B cell (primary cell): ENCODE results near the gene MRPS26. TPM values are rescaled to one million over a fixed set of nuclear protein-coding genes. Genes with fewer than 3 reads are reported as not detected.

Experiments used
- ATAC-seq: fragments of 200-7000 bp; cut with Tn5 transposase; one replicate; pipeline ENCODE4 v1.10.0; 2021; ENCODE audit warnings: low read depth, mild to moderate bottlenecking, moderate number of reproducible peaks, moderate library complexity
- CTCF ChIA-PET: fragments of 350-600 bp; sonication (Branson Sonifier 250); formaldehyde crosslinking; loops from one replicate; lab custom pipeline; 2021; ENCODE audit warnings: antibody characterized with exemption, inconsistent platforms; lab: Charles Lee
- POLR2A ChIA-PET: fragments of 350-600 bp; sonication (Branson Sonifier 250); formaldehyde crosslinking; loops from one replicate; lab custom pipeline; 2021; ENCODE audit warnings: antibody characterized with exemption; lab: Charles Lee
- DNase-seq: peaks from one replicate; pipeline ENCODE4 v3.0.0; 2013
- H2AFZ ChIP-seq: 2 replicates; pipeline ENCODE4 v1.6.1; 2012; ENCODE audit warnings: mild to moderate bottlenecking, low read depth, low read length; ENCODE audit not compliant: insufficient read depth, poor library complexity, severe bottlenecking
- H3K27ac ChIP-seq, 2 donors: 1 replicate in 1 of 2; 2 replicates in 1 of 2; pipeline ENCODE4 v1.5.1; 2012 to 2013; ENCODE audit warnings: low read length in 2 of 2, mild to moderate bottlenecking in 2 of 2, moderate library complexity in 1 of 2
- H3K27me3 ChIP-seq, 4 experiments: fragments of 200-600 bp in 1 of 4; sonication (generic) in 1 of 4; replicated peaks in 1 of 4; 1 replicate in 2 of 4; 2 replicates in 2 of 4; pipeline versions ENCODE4 v1.6.1 to v1.7.0; 2013 to 2016; ENCODE audit warnings: low read length in 3 of 4, mild to moderate bottlenecking in 2 of 4, mixed read lengths in 1 of 4, moderate library complexity in 1 of 4; ENCODE audit not compliant: insufficient read depth in 4 of 4, control insufficient read depth in 3 of 4; ENCODE audit errors: control extremely low read depth in 1 of 4
- H3K36me3 ChIP-seq, 2 experiments: replicated peaks in 1 of 2; 1 replicate in 1 of 2; 2 replicates in 1 of 2; pipeline versions ENCODE4 v1.6.1 to v1.7.1; 2013; ENCODE audit warnings: low read length in 1 of 2; ENCODE audit not compliant: insufficient read depth in 2 of 2, control insufficient read depth in 1 of 2; ENCODE audit errors: control extremely low read depth in 1 of 2, extremely low read depth in 1 of 2
- H3K4me1 ChIP-seq, 2 donors: fragments of 200-600 bp in 1 of 2; sonication (generic) in 1 of 2; 1 replicate in 1 of 2; 2 replicates in 1 of 2; pipeline versions ENCODE4 v1.5.1 to v1.6.1; 2013 to 2017; ENCODE audit warnings: low read length in 2 of 2; ENCODE audit not compliant: control insufficient read depth in 2 of 2, insufficient read depth in 2 of 2
- H3K4me2 ChIP-seq: replicated peaks from 2 replicates; pipeline ENCODE3; 2012; ENCODE audit warnings: mild to moderate bottlenecking, low read depth, low read length; ENCODE audit not compliant: poor library complexity, severe bottlenecking
- H3K4me3 ChIP-seq, 5 experiments: fragments of 200-600 bp in 1 of 5; sonication (generic) in 1 of 5; 1 replicate in 3 of 5; 2 replicates in 2 of 5; pipeline versions ENCODE4 v1.5.1 to v1.7.0; 2011 to 2016; ENCODE audit warnings: low read length in 4 of 5, mild to moderate bottlenecking in 4 of 5, low read depth in 2 of 5, control low read depth in 1 of 5, moderate library complexity in 1 of 5; ENCODE audit not compliant: insufficient read depth in 1 of 5; ENCODE audit errors: control extremely low read depth in 1 of 5, extremely low read depth in 1 of 5
- H3K79me2 ChIP-seq: fragments of 200-600 bp; sonication (generic); one replicate; pipeline ENCODE4 v1.6.0; 2016; ENCODE audit warnings: low read length; ENCODE audit not compliant: control insufficient read depth, insufficient read depth
- H3K9ac ChIP-seq: fragments of 200-600 bp; sonication (generic); 2 replicates; pipeline ENCODE4 v1.6.1; 2017; ENCODE audit warnings: mild to moderate bottlenecking, low read length, moderate library complexity
- H3K9me3 ChIP-seq, 3 donors: one replicate each; pipeline versions ENCODE4 v1.6.1 to v1.7.1; 2013; ENCODE audit warnings: low read length in 2 of 3; ENCODE audit not compliant: control insufficient read depth in 2 of 3, insufficient read depth in 1 of 3; ENCODE audit errors: control extremely low read depth in 1 of 3
- H4K20me1 ChIP-seq: 2 replicates; pipeline ENCODE4 v1.6.0; 2012; ENCODE audit warnings: mild to moderate bottlenecking, low read length; ENCODE audit not compliant: insufficient read depth, control insufficient read depth, poor library complexity, severe bottlenecking
- H3K27ac Mint-ChIP-seq: one replicate; pipeline ENCODE4 v1.8.0; 2021; ENCODE audit warnings: mixed read lengths
- H3K27me3 Mint-ChIP-seq: one replicate; pipeline ENCODE4 v1.8.0; 2021; ENCODE audit warnings: mixed read lengths
- H3K4me1 Mint-ChIP-seq: one replicate; pipeline ENCODE4 v1.8.0; 2021; ENCODE audit warnings: mixed read lengths
- H3K4me3 Mint-ChIP-seq: one replicate; pipeline ENCODE4 v1.8.0; 2021; ENCODE audit warnings: mixed read lengths
- H3K9me3 Mint-ChIP-seq: one replicate; pipeline ENCODE4 v1.8.0; 2022; ENCODE audit warnings: mixed read lengths; ENCODE audit not compliant: insufficient read depth
- CTCF ChIP-seq: fragments of 200-600 bp; IDR thresholded peaks from one replicate; pipeline ENCODE4 v1.8.0; 2022; ENCODE audit warnings: antibody characterized with exemption, mild to moderate bottlenecking
- EZH2 ChIP-seq: IDR thresholded peaks from 2 replicates; pipeline ENCODE4 v1.6.1; 2012; ENCODE audit warnings: borderline replicate concordance, low read depth, mild to moderate bottlenecking, moderate library complexity, low read length; ENCODE audit not compliant: insufficient read depth, poor library complexity, severe bottlenecking
- WGBS: methylation state at CpG from one replicate; pipeline ENCODE4 v1.1.5; 2013; ENCODE audit warnings: missing lambda C conversion rate; ENCODE audit not compliant: insufficient coverage; 5-methylcytosine and 5-hydroxymethylcytosine counted together
- intact Hi-C: fragments of 100-400 bp; cut with micrococcal nuclease; formaldehyde crosslinking; loops from one replicate; pipeline ENCODE4 v1.10.0; 2022
- polyA plus RNA-seq: library from polyadenylated mRNA; depleted of rRNA; stranded (reverse); fragments of >200 nt; gene quantifications from 2 replicates; pipeline ENCODE4 v1.2.3, GENCODE V29; 2012
- total RNA-seq, 2 donors: library from RNA; stranded (reverse); fragments of 120-200 nt in 1 of 2; gene quantifications; 1 replicate in 1 of 2; 2 replicates in 1 of 2; pipeline versions ENCODE4 v1.2.3 to v1.2.4, GENCODE V29; 2013 to 2022

Gene MRPS26
- total and polyA plus RNA-seq, 2 donors (not counting 1 experiment from before 2014, with no cell fraction given), result 35.9 to 37.5 TPM

GRCh38 chr20:3068986-3069900 is 23.4 kb downstream of the MRPS26 start:
- no peaks in the 10 kb centered on the region for H3K9me3 Mint-ChIP-seq
- Histone ChIP-seq H3K27ac (no peak overlapping the region), H3K79me2 (peaks cover 6% of the 10 kb centered on the region), H3K27me3 (peaks cover 0 to 12% (median 2%) of the 10 kb centered on the region in 4 experiments), H3K4me1 (peaks cover 14 to 15% of the 10 kb centered on the region in 2 donors), H3K36me3 (no peaks in the 10 kb centered on the region), H3K4me3 (no peak overlapping the region), H3K9ac (no peak overlapping the region), H3K9me3 (peaks cover 0 to 8% (median 0%) of the 10 kb centered on the region in 3 donors), H4K20me1 (no peaks in the 10 kb centered on the region), H2AFZ (no peak overlapping the region), H3K4me2 (no peak overlapping the region)
- peaks cover 31% of the 10 kb centered on the region for H3K4me1 Mint-ChIP-seq
- DNase-seq (peak; percentile 53), ATAC-seq (peak; percentile 25)
- no peak overlapping the region for H3K4me3 Mint-ChIP-seq
- ChIA-PET CTCF (interaction anchor here (0.7 to 5.2 kb wide), 8 partner anchors 14 to 49 kb away, joined by 3 to 43 read pairs (median 4); no protein-coding TSS in a partner anchor), POLR2A (no interaction called here)
- TF ChIP-seq EZH2 (no peak), CTCF (peak; percentile 23)
- H3K27me3 Mint-ChIP-seq, result no peaks in the 10 kb centered on the region
- WGBS, result 95% methylated on average over 5 of the region's 8 CpGs
- H3K27ac Mint-ChIP-seq, result no peak overlapping the region
- intact Hi-C loops, result no loop called here

GRCh38 chr20:3070725-3071124 is 24.9 kb downstream of the MRPS26 start:
- ATAC-seq, result no peak
- no peak for DNase-seq

More at GRCh38 chr20:3070725-3071124, 24.9 kb downstream of the MRPS26 start:
- ChIA-PET POLR2A (no interaction called here), CTCF (interaction anchor here (5.2 kb wide), 1 partner anchor 44 kb away, joined by 43 read pairs; no protein-coding TSS in a partner anchor)
- Mint-ChIP-seq H3K27me3 (peaks cover 2% of the 10 kb centered on the region), H3K4me3 (peak overlapping the region; percentile 81), H3K27ac (peak overlapping the region; percentile 8), H3K9me3 (no peaks in the 10 kb centered on the region), H3K4me1 (peaks cover 30% of the 10 kb centered on the region)
- no peak overlapping the region for H3K4me3 ChIP-seq
- intact Hi-C loops, result loop anchor here (5.0 to 10.0 kb wide), 2 partner anchors 47 to 84 kb away; partner anchors contain the start of genes FASTKD5 and UBOX5
- no peaks in the 10 kb centered on the region for H4K20me1 ChIP-seq
- H3K27ac ChIP-seq, result no peak overlapping the region
- peaks cover 0 to 14% (median 2%) of the 10 kb centered on the region in 4 experiments for H3K27me3 ChIP-seq
- WGBS, result no CpG with 5 or more reads among the region's 4 CpGs
- H3K4me1 ChIP-seq, result peaks cover 15 to 19% of the 10 kb centered on the region in 2 donors
- H2AFZ ChIP-seq, result no peak overlapping the region
- no peak overlapping the region for H3K9ac ChIP-seq
- no peaks in the 10 kb centered on the region for H3K36me3 ChIP-seq
- TF ChIP-seq EZH2 (no peak), CTCF (no peak)
- H3K79me2 ChIP-seq, result peaks cover 6% of the 10 kb centered on the region
- peaks cover 0 to 8% (median 0%) of the 10 kb centered on the region in 3 donors for H3K9me3 ChIP-seq
- H3K4me2 ChIP-seq, result no peak overlapping the region
